Measurements from ENCODE around the gene SDK1.

SDK1 gene

GRCh38 chr7:3916146-3916545, 615.1 kb downstream of the SDK1 start:
- Histone ChIP-seq H3K36me3 (no peaks in the 10 kb centered on the region), H3K9me3 (no peaks in the 10 kb centered on the region; the same call in 1 of the 2 replicates), H3K27me3 (no peaks in the 10 kb centered on the region), H3K4me1 (no peaks in the 10 kb centered on the region), H3K4me3 (ENCODE audit: low read depth, low read length) (no peak overlapping the region)
- no peak for TF ChIP-seq CTCF (IDR thresholded peaks at IDR 0.05; ENCODE audit: low read depth, low read length)
- DNase-seq: no peak

GRCh38 chr7:3917436-3917835, 616.4 kb downstream of the SDK1 start:
- Histone ChIP-seq H3K27me3 (no peaks in the 10 kb centered on the region), H3K9me3 (no peaks in the 10 kb centered on the region; the same call in 1 of the 2 replicates), H3K36me3 (no peaks in the 10 kb centered on the region), H3K4me1 (no peaks in the 10 kb centered on the region), H3K4me3 (ENCODE audit: low read depth, low read length) (no peak overlapping the region)
- DNase-seq: no peak
- TF ChIP-seq CTCF (IDR thresholded peaks at IDR 0.05; ENCODE audit: low read depth, low read length): no peak

GRCh38 chr7:3918576-3918975, 617.5 kb downstream of the SDK1 start:
- Histone ChIP-seq H3K4me1 (no peaks in the 10 kb centered on the region), H3K9me3 (no peaks in the 10 kb centered on the region; the same call in 1 of the 2 replicates), H3K36me3 (no peaks in the 10 kb centered on the region), H3K4me3 (ENCODE audit: low read depth, low read length) (no peak overlapping the region), H3K27me3 (no peaks in the 10 kb centered on the region)
- no peak for DNase-seq
- TF ChIP-seq CTCF (IDR thresholded peaks at IDR 0.05; ENCODE audit: low read depth, low read length): no peak

DNA sequence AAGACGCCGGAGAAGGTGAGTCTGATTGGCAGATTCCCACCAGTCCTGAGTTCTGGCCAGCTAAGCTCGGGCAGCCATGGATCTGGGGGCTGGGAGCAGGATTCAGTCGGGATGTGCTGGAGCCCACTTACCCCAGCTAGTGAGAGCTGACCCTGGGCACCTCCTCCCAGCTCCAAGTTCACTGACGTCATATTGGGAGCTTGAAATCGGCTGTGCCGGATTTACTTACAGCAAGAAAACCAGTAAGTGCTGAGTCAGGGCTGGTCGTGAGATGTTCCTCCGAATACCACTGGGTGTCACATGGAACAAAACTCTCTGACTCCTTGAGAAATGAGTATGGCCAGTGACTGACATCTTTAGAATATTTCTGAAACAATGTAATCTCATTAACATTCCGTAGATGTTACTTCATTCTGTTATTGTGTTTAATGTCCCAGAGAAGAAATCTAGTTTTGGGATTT, 621.2 kb downstream of the SDK1 start:
- no peak for TF ChIP-seq CTCF (IDR thresholded peaks at IDR 0.05; ENCODE audit: low read depth, low read length)
- Histone ChIP-seq H3K36me3 (no peaks in the 10 kb centered on the region), H3K9me3 (no peaks in the 10 kb centered on the region; the same call in 1 of the 2 replicates), H3K4me1 (no peaks in the 10 kb centered on the region), H3K27me3 (no peaks in the 10 kb centered on the region), H3K4me3 (ENCODE audit: low read depth, low read length) (no peak overlapping the region)
- DNase-seq: no peak

GRCh38 chr7:3923307-3923918, 622.4 kb downstream of the SDK1 start:
- no peaks in the 10 kb centered on the region for H3K27me3 ChIP-seq
- no peak for DNase-seq
- no peak overlapping the region for H3K4me3 ChIP-seq (ENCODE audit: low read depth, low read length)
- H3K9me3 ChIP-seq: no peaks in the 10 kb centered on the region; the same call in 1 of the 2 replicates
- H3K4me1 ChIP-seq: no peaks in the 10 kb centered on the region
- no peak for TF ChIP-seq CTCF (IDR thresholded peaks at IDR 0.05; ENCODE audit: low read depth, low read length)
- no peaks in the 10 kb centered on the region for H3K36me3 ChIP-seq

DNA sequence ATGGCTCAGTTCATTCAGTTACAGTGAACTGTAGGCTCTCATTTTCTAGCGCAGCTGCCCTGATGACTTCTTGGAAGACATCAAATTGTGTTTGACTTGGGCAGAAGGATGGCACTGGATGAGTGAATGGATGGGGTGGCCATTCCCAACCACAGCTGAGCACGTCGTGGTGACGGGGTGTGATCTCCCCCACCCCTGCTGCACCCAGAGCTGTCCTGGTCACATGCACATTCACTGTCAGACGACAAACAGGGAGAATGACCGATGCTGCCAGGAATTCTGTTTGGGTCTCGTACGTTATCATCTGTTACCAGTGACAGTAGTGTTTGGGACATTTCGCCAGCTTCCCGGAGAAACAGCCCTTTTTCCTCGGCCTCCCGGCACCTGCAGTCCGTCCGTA, 623.2 kb downstream of the SDK1 start:
- no peaks in the 10 kb centered on the region; the same call in 1 of the 2 replicates for H3K9me3 ChIP-seq
- H3K36me3 ChIP-seq: no peaks in the 10 kb centered on the region
- H3K27me3 ChIP-seq: no peaks in the 10 kb centered on the region
- DNase-seq: no peak
- H3K4me1 ChIP-seq: no peaks in the 10 kb centered on the region
- TF ChIP-seq CTCF (IDR thresholded peaks at IDR 0.05; ENCODE audit: low read depth, low read length): no peak
- no peak overlapping the region for H3K4me3 ChIP-seq (ENCODE audit: low read depth, low read length)
